GM19372 (cell line): ENCODE measurements around the gene ARHGEF6.
A peak's percentile ranks its signal among the peaks of the same experiment; 100 is the strongest.
"Not testable (repeated sequence)": the region's sequence is repeated elsewhere in the genome, so short reads cannot be mapped to it uniquely, and the experiment has no call there.

Source experiments
- ATAC-seq: cut with Tn5 transposase; IDR thresholded peaks from one replicate; pipeline ENCODE4 v1.9.1; 2021; ENCODE audit warnings: mild to moderate bottlenecking, low read depth, moderate library complexity; ENCODE audit not compliant: unreplicated experiment

The ARHGEF6 gene, protein sequence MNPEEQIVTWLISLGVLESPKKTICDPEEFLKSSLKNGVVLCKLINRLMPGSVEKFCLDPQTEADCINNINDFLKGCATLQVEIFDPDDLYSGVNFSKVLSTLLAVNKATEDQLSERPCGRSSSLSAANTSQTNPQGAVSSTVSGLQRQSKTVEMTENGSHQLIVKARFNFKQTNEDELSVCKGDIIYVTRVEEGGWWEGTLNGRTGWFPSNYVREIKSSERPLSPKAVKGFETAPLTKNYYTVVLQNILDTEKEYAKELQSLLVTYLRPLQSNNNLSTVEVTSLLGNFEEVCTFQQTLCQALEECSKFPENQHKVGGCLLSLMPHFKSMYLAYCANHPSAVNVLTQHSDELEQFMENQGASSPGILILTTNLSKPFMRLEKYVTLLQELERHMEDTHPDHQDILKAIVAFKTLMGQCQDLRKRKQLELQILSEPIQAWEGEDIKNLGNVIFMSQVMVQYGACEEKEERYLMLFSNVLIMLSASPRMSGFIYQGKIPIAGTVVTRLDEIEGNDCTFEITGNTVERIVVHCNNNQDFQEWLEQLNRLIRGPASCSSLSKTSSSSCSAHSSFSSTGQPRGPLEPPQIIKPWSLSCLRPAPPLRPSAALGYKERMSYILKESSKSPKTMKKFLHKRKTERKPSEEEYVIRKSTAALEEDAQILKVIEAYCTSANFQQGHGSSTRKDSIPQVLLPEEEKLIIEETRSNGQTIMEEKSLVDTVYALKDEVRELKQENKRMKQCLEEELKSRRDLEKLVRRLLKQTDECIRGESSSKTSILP

DNA sequence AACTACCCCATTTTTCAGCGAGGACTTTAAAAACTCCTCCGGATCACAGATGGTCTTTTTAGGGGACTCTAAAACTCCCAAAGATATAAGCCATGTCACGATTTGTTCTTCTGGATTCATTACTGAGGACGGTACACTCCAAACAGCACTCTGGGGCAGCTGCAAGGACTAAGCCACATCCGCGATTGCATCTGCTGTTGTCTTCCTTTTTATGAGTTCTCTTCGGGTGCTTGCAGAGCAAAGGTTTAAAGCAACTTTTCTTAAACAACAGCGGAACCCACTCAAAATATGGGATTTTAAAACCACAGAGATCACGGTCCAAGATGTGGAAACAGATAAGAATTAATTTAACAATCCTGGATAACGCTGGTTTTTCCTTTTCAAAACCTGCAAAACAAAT is at the start of gene ARHGEF6:
TSS of gene ARHGEF6 (minus strand) at position 170 of the 400 bp plus-strand sequence. CDS start at position 120, 50 bp downstream.
- ATAC-seq, result peak; percentile 66

DNA sequence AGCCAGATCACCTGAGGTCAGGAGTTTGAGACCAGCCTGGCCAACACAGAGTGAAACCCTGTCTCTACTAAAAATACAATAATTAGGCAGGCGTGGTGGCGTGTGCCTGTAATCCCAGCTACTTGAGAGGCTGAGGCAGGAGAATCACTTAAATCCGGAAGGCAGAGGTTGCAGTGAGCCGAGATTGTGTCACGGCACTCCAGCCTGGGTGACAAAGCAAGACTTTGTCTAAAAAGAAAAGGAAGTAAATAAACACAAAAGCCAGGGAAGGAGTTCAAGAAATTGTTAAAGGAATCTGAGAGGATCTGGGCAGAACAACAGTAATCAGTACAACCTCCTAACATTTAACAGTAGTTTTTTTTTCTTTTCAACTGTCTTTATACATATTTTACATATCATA is 48.7 kb upstream of the ARHGEF6 start:
- no peak for ATAC-seq

DNA sequence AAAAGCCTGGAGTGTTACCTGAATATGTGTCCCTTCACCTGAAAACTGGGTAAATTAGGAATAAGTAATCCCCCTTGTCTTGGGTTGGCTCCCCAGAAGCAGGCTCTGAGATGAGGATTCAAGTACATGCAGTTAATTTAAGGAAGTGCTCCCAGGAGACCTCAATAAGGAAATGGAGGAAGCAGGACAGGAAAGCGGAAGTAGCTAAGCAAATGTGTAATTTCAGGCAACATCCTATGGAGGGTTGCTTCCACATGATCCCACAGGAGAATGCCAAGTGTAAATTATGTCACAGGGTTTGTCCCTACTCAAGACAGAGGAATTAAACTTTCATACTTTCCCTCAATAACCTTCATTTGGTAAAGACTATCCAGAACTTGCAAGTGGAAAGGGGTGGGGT is 48.1 kb upstream of the ARHGEF6 start:
- no peak for ATAC-seq

DNA sequence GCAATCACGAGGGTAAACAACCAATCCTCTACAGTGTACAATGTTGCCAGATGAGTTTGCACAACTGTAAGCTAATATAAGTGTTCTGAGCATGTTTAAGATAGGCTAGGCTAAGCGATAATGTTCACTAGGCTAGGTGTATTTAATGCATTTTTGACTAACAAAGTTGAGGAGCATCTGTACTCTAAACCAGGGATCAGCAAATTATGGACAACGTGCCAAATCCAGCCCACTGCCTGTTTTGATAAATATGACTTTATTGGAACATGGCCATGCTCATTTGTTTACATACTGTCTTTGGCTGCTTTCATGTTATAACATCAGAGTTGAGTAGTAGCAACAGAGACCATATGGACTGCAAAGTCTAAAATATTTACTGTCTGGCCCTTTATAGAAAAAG is 46.3 kb upstream of the ARHGEF6 start:
- no peak for ATAC-seq

DNA sequence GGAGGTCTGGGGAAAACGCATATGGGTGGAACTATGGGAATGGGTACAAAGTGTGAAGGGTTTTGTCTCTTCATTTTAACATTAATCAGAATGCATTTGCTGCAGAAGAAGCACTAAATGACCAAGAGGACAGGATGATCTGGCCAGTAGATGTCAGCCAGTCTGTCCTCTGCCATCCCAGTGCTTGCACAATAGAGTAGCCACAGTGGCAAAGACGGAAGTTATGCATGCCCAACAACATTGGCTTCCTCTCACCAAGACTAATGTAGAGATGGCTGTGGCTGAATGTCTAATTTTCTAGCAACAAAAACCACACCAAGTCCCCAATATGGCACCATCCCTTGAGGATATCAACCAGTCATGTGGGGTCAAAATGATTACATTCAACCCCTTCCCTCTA is 45.0 kb upstream of the ARHGEF6 start:
- no peak for ATAC-seq

DNA sequence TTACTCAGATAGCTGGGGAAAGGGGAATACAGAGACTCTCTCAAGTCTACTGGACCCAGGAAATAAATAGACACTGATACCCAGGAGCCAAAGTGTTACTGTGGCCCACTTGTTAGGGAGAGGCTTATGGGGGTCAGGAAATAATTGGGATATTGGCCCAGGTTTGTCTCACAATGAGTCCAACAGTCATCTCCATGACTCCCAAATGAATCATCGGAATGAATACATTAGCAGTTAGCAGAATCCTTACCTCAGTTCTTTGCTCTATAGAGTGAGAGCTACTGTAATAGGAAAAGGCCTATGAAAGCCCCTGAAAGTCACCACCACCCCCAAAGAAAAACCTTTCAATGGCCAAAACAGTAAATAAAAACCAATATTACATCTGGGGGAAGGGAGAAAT is 42.4 kb upstream of the ARHGEF6 start:
- ATAC-seq, result no peak

DNA sequence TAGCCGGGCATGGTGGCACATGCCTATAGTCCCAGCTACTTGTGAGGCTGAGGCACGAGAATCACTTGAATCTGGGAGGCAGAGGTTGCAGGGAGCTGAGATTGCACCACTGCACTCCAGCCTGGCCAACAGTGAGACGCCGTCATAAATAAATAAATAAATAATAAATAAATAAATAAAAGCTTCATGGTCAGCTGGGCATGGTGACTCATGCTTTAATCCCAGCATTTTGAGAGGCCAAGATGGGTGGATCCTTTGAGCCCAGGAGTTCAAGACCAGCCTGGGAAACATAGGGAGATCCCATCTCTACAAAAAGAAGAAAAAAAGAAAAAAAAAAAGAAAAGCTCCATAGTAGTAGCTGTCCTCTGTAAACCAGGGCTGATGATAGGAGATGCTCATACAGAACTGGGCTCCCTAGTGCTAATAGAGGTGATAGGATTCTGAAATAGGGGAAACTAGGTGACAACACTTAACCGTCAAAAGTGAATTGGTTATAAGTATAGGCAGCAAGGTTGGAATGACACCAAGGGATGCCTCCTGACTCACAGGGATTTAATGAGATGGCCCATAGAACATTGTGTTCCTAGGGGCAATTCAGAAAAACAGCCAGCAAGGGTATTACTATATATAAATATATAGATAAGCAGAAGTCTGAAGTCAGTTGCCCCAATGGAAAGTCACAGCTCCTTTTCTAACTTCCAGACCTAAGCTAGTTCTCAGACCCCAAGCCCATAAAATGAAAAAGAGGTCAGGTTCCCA is 41.8 kb upstream of the ARHGEF6 start:
- ATAC-seq, result no peak

DNA sequence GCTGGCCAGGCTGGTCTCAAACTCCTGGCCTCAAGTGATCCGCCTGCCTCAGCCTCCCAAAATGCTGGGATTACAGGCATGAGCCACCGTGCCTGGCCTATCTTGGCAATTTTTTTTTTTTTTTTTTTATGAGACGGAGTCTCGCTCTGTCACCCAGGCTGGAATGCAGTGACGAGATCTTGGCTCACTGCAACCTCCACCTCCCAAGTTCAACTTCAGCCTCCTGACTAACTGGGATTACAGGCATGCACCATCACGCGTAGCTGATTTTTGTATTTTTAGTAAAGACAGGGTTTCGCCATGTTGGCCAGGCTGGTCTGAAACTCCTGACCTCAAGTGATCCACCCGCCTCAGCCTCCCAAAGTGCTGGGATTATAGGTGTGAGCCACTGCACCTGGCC is 39.0 kb upstream of the ARHGEF6 start:
- not testable (repeated sequence) for ATAC-seq

DNA sequence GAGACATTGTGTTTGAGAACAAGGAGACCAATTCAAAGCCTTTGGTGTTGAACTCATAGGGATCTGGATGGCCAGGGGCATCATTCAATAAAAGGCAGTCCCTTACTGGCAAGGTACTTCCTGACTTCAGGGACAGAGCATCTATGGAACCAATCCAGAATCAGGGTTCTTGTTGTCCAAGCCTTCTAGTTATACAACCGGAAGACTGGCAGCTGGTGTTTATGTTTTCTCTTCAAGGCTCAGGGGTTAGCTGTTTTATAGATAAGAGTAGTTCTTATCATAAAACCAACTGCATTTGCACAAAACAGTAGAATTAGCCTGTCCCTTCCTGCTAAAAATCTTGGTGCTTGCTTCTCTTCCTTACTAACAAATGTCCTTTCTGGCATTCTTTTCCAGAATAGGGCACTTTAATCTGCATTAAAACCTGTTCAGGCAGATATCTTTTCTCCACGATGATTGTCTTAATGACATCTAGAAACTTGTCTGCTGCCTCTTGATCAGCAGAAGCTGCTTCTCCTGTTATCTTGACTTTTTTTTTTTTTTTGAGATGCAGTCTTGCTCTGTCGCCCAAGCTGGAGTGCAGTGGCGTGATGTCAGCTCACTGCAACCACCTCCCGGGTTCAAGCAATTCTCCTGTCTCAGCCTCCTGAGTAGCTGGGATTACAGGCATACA is 38.4 kb upstream of the ARHGEF6 start:
- ATAC-seq, result no peak

DNA sequence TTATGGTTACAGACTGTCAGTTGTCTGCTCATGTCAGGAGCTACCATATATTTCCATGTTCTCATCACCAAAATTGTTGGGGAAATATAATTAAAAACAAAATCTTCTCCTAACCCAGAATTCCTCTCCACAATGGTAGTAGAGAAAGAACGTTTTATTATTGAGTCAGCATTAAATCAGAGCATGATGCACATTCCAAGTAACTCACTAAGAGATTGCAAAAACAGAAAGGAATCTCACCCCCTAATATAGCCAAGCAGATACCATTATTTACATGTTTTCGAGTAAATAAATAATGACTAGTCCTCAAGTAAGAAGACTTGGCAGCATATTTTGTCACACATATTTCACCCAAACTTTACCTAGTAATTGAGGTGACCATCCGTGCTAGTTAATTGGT is 36.2 kb upstream of the ARHGEF6 start:
- ATAC-seq, result no peak

DNA sequence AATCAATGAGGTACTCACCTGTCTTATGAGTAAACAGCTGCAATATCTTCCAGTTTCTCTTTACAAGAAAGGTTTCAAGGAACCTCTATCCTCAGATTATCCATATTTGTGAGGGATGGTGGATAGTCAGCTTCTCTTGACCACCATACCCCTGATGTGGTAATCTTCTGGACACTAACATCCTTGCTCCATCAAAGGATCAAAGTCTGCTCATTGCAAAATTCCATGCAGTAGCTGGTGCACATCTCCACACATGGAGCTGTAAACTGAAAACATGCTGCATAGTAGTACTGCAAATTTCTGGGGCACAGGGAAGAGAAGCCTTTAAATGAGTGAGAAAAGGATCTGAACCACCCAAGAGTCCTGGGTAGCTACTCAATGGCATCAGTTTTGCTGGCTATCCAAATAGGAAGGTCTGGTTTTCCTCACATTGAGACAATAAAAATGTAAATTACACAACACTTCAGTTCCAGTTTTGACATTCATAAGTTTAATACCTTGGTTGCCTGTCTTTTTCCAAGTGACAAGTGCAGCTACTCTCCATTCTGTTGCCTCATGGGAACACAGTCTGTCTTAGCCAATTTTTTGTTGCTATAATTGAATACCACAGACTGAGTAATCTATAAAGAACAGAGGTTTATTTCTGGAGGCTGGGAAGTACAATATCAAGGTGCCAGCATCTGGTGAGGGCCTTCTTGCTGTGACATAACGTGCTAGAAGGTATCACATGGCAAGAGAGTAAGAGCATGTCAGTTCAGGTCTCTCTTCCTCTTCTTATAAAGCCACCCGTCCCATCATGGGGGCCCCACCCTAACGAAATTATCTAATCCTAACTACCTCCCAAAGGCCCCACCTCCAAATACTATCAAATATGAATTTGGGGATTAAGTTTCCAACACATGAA is 34.4 kb upstream of the ARHGEF6 start:
- ATAC-seq, result no peak

DNA sequence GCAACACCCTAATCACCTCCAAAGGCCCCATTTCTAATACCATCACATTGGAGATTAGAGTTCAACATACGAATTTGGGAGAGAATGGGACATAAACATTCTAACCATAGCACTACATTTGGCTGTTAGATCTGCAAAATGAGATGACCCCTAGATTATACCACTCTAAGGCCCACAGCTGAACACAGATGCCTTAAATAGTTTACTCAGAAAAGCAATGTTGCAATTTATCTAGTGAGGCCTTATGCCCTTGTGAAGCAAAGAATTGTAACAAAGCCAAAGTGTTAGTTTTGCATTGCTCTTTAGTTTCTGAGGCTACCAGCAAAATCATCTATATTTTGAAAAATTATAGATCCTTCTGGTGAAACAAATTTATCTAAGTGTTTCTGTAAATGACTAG is 31.6 kb upstream of the ARHGEF6 start:
- no peak for ATAC-seq

DNA sequence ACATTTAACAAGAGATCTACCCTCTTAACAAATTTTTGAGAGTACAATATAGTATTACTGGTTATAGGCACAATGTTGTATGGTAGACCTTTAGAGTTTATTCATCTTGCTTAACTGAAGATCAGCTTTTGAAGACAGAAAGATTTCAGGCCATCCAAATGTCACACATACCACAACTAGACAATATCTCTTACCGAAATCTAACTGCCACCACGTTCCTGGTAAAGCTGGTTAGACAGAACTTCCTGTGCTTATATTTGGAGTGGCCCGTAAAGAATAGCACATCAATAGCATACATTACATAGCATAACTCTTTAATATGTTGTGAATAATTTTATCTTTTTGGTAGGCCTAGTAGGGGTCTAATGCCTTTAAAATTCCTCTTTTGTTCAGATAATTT is 29.8 kb upstream of the ARHGEF6 start:
- ATAC-seq, result no peak

DNA sequence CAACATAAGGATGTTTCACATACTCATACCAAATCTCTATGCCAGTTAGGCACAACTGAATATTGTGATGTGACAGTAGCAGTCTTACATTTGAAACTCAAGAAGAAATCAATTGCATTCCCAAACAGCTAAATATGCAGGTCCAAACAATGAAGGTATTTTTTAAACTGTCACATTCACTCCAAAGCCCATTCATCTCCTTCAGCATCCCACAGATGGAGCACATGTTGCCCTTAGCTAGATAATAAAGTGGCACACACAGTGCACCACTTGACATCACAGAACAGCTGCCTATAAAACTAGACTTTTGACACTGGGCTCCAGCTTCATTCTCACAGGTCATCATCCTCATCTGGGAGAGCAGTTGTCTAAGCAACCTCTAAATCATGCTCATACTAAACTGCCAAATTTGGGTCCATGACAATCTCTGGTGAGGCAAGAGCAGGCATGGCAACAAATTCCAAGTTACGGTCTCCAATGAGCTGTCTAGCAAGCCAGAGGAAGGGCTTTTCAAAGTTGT is 26.2 kb upstream of the ARHGEF6 start:
- no peak for ATAC-seq

DNA sequence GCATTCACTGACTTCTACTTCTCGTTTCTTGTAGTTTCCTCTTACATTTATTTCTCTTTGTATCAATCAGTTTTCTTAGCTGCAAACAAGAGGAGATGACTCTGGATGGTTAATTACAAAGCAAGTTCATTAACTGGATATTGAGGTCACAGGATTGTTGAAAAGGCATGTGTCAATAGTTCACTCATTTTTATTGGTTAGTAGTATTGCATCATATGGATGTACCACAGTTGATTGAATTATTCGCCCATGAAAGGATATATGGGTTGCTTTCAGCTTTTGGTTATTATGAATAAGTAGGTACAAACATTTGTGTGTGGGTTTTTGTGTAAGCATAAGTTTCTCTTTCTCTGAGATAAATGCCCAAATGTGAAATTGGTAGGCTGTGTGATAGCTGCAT is 21.8 kb upstream of the ARHGEF6 start:
- ATAC-seq, result no peak

DNA sequence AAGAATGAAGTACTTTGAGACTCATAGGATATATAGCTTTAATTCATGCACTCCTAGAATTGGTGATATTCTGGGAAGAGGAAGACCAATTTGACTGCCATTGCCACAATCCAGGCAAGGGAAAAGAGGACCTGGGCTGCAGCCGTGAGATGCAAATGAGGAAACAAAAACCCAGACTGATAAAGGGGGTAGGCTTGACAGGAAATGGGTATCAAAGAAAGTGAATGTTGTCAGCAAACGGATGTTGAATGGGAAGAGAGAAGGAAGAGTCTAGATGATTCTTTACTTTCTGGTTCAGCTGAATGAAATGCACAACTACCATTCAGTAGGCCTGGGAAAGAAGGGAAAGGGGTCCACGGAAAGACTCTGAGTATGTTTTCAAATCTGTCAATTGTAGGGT is 17.1 kb upstream of the ARHGEF6 start:
- no peak for ATAC-seq

DNA sequence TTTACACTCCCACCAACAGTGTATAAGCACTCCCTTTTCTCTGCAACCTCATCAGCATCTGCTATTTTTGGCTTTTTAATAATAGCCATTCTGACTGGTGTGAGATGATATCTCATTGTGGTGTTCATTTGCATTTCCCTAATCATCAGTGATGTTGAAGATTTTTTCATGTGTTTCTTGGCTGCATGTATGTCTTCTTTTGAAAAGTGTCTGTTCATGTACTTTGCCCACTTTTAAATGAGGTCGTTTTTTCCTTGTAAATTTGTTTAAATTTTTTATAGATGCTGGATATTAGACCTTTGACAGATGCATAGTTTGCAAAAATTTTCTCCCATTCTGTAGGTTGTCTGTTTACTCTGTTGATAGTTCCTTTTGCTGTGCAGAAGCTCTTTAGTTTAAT is 14.4 kb upstream of the ARHGEF6 start:
- ATAC-seq, result not testable (repeated sequence)

DNA sequence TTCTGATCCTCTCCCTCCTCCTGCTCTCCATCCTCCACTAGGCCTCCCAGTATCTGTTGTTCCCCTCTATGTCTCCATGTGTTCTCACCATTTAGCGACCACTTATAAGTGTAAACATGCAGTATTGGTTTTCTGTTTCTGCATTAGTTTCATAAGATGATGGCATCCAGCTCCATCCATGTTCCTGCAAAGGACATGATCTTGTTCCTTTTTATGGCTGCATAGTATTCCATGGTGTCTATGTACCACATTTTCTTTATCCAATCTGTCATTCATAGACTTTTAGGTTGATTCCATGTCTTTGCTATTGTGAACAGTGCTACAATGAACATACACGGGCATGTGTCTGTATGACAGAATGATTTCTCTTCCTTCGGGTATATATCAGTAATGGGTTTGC is 13.9 kb upstream of the ARHGEF6 start:
- ATAC-seq, result not testable (repeated sequence)

DNA sequence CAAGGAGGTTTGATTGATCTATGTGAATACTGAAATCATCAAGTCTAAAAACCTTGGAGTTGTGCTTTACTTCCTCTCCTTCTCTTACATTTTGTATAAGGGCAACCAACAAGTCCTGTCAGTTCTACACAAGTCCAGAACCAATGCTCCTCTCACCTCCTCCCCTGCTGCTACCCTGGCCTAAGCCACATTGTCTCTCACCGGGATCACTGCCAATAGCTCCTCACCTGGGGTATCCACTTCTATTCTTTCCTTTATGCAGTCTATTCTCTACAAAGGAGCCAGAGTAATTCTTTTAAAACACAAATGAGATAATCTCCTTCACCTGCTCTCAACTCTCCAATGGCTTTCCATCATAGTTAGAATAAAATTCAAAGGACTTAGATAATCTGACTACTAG is 13.3 kb upstream of the ARHGEF6 start:
- no peak for ATAC-seq
